ENCODE results near the gene SH3BP5L. TPM values are rescaled to one million over a fixed set of nuclear protein-coding genes. Genes with fewer than 3 reads are reported as not detected.

The SH3BP5L gene
- total and polyA plus RNA-seq, 2 experiments from 2014 or later, result 2.8 to 26.1 TPM

DNA sequence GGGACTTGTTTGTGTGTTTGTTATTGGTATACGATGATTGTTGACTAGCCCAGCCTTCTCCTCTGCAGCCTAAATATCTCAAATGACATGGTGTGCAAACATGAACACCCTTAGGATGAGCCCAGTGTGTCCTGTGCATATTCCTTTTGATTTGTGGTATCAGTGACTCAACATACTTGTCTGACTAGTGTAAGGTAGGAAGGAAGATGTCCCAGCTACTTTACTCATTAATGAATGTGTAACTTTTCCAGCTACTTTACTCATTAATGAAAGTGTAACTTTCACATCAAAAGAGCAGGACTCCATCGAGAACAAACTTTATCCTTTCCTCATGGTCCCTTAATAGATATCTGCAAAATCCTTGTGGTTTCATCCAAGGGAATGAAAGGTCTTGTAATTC, 35.9 kb upstream of the SH3BP5L start (continued):
- no peak for TF ChIP-seq CTCF (conservative IDR thresholded peaks at IDR 0.05; ENCODE audit: low read depth in 2 of 2)
- no peak for TF ChIP-seq EZH2 (IDR thresholded peaks at IDR 0.05; ENCODE audit: low read depth, unreplicated experiment)
- TF ChIP-seq EZH2phosphoT487 (IDR thresholded peaks at IDR 0.05; ENCODE audit: unreplicated experiment), result no peak
- no peak for TF ChIP-seq NANOG (IDR thresholded peaks at IDR 0.05; ENCODE audit: borderline replicate concordance)

DNA sequence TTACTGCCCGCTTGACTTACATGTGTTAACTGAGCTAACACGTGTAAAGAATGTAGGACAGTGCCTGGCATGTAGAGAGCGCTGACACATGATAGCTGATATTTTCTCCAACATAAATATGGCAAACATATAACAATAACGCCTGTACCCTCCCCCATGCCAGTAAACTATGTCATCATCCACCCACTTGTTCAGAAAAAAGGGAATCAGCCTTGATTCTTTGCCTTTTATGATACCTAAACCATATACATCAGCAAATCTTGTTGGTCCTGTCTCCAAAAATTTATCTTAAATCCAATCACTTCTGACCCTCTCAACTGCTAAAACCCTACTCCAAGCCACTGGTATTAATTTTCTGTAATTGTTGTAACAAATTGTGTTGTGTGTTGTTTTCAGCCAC, 34.3 kb upstream of the SH3BP5L start:
- Histone ChIP-seq H3K9me2 (ENCODE audit: insufficient read depth) (no peaks in the 10 kb centered on the region), H3K4me3 (peak overlapping the region; percentile 89), H3K27me3 (ENCODE audit: insufficient read depth) (peaks cover 43% of the 10 kb centered on the region), H3K27ac (ENCODE audit: low read depth) (no peak overlapping the region), H3K4me1 (ENCODE audit: insufficient read depth) (peaks cover 27% of the 10 kb centered on the region), H3K36me3 (ENCODE audit: insufficient read depth) (peaks cover 12% of the 10 kb centered on the region), H2AFZ (no peak overlapping the region; the same call in 1 of the 2 replicates), H3K4me2 (peak overlapping the region; percentile 98), H4K20me1 (replicated peaks; ENCODE audit: insufficient read depth) (no peaks in the 10 kb centered on the region), H3F3A (replicated peaks; ENCODE audit: low read depth) (0 out of 2 replicates have a peak, but pooled peaks cover 8% of the 10 kb centered on the region), H3K79me2 (replicated peaks; ENCODE audit: insufficient read depth) (no peaks in the 10 kb centered on the region; the same call in 1 of the 2 replicates)
- Mint-ChIP-seq H3K4me1 (peaks cover 30% of the 10 kb centered on the region), H3K36me3 (ENCODE audit: low read depth) (peaks cover 7% of the 10 kb centered on the region; the same call in 2 of the 3 replicates), H3K27ac (no peak overlapping the region), H3K27me3 (ENCODE audit: insufficient read depth, low read depth, poor library complexity) (peaks cover 25% of the 10 kb centered on the region), H3K4me3 (peak overlapping the region; percentile 89), H3K9me3 (no peaks in the 10 kb centered on the region; the same call in 2 of the 3 replicates)
- no peak for DNase-seq (ENCODE audit: low spot score)
- no peak for ATAC-seq
- TF ChIP-seq ZNF114 (CRISPR knock-in tag; IDR thresholded peaks at IDR 0.05), result no peak
- TF ChIP-seq NANOG (IDR thresholded peaks at IDR 0.05; ENCODE audit: borderline replicate concordance), result no peak
- TF ChIP-seq CREB1 (CRISPR knock-in tag; IDR thresholded peaks at IDR 0.05; ENCODE audit: low read depth), result no peak
- TF ChIP-seq ZNF462 (CRISPR knock-in tag; IDR thresholded peaks at IDR 0.05), result no peak
- no peak for TF ChIP-seq CTCF (conservative IDR thresholded peaks at IDR 0.05; ENCODE audit: low read depth in 2 of 2)
- no peak for TF ChIP-seq POLR2AphosphoS5 (IDR thresholded peaks at IDR 0.05; ENCODE audit: low read depth)
- TF ChIP-seq REST (IDR thresholded peaks at IDR 0.05; ENCODE audit: unreplicated experiment), result no peak
- TF ChIP-seq STAT1 (IDR thresholded peaks at IDR 0.05; ENCODE audit: unreplicated experiment), result no peak
- no peak for TF ChIP-seq JUNB (IDR thresholded peaks at IDR 0.05; ENCODE audit: unreplicated experiment)

All from GM23338 (cell line).